HG03575 (cell line): ENCODE measurements around the gene C6orf163.
"Not testable (repeated sequence)": the region's sequence is repeated elsewhere in the genome, so short reads cannot be mapped to it uniquely, and the experiment has no call there.

Experiments
- ATAC-seq: cut with Tn5 transposase; IDR thresholded peaks from one replicate; pipeline ENCODE4 v1.9.1; 2021; ENCODE audit not compliant: unreplicated experiment, insufficient number of reproducible peaks, low FRiP score; ENCODE audit errors: extremely low read depth

Gene C6orf163

DNA sequence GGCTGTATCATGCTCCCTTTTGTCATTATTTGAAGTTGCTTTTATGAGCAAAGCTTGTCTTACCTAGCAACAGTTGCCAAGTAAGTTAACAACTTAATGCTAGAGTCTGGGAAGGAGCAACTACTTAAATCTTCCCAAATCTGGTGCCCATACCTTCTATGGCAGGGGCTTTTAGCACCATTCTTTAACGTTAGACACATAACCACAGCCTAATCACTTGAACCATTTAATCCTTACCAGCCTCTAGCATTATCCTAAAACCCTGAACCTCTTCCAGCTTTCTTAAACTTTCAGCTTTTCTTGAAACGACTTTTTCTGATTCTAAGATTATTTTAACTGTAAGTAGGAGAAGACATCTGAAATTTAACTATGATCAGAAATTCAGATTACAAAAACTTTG, at the start of gene C6orf163:
C6orf163 (plus strand) TSS at position 83 of the 400 bp plus-strand sequence; CDS start at position 370, 287 bp downstream.
- ATAC-seq: no peak

DNA sequence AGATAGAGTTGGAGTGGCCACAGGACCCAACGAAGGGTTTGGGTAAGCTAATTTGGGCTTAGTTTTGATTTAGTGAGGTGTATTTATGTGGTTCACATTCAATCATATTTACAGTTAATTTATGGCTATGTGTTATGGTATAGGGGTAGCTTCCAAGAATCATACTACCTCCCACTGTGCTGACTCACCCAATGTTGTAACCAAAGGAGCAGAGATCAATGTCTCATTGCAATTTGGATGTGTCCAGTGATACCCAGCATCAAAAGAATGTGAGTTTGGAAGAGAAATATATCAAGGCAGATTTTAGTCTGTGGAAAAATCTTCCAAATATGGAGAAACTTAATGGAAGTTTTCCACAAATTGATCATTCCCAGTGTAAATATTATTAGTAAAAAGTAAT, 47.5 kb upstream of the C6orf163 start:
- ATAC-seq: no peak

DNA sequence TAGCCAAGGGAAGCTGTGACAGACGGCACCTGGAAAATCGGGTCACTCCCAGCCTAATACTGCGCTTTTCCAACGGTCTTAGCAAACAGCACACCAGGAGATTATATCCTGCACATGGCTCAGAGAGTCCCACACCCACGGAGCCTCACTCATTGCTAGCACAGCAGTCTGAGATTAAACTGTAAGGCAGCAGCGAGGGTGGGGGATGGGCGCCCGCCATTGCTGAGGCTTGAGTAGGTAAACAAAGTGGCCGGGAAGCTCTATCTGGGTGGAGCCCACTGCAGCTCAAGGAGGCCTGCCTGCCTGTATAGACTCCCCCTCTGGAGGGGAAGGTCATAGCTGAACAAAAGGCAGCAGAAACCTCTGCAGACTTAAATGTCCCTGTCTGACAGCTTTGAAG, 43.3 kb upstream of the C6orf163 start:
- ATAC-seq: not testable (repeated sequence)

DNA sequence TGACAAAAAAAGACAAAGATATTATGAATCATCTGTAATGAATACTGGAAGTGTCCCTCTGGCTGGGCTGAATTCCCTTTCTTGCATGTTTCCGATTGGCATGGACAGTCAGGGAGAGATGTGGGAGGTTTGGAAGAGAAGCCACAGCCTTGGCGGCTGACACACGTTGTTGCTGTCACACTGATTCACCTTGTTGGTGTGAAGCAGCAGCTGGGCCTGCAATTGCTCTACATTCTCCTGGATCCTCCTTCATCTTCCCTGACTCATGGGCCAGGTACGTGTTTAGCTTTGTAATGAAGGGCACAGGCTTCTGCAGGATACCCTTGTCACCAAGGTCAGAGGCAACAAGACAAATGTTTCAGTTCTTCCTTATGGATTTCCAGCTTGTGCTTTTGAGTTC, 35.6 kb upstream of the C6orf163 start:
- no peak for ATAC-seq

DNA sequence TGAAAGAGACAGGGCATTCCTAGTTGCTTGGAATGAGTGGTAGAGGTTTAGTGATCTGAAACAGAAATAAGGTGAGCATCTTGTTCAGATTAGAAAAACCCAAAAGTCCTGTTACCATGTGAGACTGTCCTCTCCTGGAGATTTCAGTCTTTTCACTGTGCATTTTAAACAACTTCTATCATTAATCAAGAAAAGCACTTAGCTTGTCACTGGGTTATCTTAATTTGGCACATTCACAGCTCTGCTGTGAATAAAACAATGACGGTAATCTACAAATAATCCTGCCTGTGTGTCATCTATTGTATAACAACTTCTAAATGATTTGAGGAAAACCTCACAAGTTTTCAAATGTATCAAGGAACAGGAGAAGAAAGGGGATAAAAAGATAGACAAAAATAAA, 31.8 kb upstream of the C6orf163 start:
- no peak for ATAC-seq

DNA sequence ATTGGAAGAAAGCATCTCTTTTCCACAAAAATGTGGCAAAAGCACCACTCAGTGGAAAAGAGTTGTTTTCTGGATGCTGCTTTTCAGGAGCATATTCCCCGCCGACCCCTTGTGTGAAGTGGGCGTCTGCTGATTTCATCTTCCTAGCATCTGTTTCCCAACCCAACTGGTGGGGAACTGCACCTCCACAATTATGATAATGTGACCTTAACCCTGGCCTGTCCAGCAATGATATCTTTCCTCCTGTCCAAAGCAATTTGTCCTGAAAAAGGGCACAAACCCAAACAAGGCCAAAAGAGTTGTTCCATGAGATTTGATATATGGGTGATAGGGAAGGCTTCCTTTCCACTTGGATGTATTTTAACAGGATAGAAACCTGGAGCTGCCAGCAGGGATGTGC, 29.5 kb upstream of the C6orf163 start:
- no peak for ATAC-seq

DNA sequence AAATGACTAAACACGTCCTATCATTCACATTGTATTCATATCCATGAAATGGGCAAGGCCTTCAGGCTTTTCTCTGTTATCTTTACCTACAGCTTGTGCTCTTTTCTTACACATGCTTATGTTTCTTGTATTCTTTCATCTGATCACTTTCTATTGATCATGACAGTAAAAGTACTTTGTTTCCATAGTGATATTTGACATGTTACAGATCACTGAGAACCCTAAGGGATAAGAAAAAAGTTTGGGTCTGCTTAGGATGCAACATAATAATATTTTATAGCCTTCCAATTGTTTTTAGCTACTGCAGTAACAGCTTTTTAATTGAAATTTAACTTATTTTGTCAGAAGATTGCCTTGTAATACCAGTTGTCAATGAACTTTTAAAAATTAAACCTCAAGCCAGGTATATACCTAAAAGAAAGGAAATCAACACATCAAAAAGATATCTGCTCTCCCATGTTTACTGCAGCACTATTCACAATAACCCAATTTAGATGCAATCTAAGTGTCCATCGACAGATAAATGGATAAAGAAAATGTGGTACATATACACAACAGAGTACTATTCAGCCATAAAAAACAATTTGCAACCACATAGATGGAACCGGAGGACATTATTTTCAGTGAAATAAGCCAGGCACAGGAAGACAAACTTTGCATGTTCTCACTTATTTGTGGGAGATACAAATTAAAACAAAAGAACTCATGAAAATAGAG, 25.2 kb upstream of the C6orf163 start:
- ATAC-seq: no peak

DNA sequence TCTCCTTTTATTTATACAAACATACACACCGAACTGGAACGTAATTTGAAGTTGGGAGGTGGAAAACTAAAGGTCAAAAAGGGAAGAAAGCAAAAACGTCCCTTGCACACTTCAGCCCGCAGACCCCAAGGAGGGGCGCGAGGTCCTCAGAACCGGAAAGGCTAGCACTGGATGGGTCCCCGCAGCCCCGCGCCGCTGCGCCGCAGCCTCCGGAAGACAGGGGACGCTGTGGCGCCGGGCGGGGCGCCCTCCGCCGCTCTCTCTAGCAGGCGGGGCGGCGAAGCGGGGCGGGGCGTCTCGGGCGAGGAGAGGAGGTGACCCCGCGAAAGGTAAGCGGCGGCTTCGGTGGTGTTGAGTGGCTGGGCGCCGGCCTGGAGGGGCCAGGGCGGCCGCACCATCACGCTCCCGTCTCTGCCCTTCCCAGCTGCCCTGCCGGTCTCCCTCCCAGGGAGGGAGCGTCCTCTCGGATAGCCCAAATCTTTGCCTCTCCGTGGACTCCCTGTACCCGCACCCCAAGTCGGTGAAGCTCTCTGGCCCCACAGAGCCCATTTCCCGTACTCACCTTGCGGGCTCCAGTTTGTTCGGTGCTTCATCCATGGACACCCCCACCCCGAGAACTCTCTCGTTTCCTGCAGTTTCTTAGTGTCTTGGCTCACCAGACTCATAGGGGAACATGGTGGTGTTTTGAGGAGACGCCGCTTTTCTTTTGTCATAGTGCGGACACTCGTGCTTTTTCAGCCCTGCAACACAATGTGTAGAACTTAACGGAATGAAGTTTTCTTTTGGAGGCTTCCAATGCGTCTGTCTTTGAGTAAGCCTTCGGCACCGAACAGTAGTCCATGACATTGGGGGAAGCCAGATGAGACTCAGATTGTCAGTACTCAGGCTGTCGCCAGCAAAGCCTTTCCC, 22.1 kb upstream of the C6orf163 start, which contains the start of gene SMIM8:
SMIM8 (plus strand) TSS at position 285 of the 909 bp plus-strand sequence. CDS start 14,444 bp downstream, outside the sequence.
- peak; percentile 77 for ATAC-seq

DNA sequence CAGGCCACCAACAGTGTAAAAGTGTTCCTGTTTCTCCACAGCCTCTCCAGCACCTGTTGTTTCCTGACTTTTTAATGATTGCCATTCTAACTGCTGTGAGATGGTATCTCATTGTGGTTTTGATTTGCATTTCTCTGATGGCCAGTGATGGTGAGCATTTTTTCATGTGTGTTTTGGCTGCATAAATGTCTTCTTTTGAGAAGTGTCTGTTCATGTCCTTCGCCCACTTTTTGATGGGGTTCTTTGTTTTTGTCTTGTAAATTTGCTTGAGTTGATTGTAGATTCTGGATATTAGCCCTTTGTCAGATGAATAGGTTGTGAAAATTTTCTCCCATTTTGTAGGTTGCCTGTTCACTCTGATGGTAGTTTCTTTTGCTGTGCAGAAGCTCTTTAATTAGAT, 20.7 kb upstream of the C6orf163 start:
- ATAC-seq: not testable (repeated sequence)

DNA sequence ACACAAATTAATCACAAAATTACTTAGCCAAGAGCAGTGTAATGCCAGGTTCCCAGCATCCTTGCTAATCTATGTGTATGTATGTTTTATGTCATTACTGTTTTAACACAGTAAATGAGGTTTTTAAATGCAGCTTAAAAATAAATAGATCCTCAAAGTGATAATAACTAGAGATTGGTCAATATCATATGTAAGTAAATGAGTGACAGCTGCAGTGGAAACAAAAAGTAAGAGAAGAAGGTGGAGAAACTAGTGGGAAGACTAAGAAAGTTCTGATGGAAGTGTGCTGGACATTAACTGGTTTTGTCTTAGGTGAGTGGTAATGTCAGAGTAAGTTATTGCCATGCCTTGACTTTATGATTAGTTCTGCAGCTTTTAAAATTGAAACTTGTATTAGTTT, 13.7 kb upstream of the C6orf163 start:
- no peak for ATAC-seq

DNA sequence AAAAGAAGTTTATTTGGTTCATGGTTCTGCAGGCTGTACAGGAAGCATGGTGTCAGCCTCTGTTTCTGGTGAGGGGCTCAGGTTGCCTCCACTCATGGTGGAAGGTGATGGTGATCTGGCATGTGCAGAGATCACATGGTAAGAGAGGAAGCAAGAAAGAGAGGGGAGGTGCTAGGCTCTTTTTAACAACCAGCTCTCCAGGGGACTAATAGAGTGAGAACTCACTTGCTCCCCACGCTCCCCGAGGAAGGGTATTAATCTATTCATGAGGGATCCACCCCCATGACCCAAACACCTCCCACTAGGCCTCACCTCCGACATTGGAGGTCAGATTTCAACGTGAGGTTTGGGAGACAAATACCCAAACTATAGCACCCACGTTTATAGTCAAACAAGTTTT, 11.6 kb upstream of the C6orf163 start:
- no peak for ATAC-seq

DNA sequence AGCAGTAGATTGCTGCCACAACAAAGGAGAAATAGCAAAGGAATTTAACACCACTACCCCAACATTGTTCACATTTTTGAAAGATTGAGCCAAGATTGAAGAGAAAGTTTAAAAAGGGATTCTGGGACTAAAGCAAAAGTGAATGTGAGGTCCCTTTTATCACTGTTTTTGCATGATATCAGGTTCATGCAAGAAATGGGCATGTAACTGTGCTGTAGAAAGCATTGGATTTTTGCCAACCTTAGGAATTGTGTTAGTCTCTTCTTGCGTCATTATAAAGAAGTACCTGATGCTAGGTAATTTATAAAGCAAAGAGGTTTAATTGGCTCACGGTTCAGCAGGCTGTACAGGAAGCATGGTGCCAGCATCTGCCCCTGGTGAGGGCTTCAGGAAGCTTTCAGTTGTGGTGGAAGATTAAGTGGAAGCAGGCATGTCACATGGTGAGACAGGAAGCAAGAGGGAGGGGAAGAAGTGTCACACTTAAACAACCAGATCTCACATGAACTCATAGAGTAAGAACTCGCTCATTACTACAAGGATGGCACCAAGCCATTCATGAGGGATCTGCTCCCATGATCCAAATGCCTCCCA, 10.9 kb upstream of the C6orf163 start:
- no peak for ATAC-seq

DNA sequence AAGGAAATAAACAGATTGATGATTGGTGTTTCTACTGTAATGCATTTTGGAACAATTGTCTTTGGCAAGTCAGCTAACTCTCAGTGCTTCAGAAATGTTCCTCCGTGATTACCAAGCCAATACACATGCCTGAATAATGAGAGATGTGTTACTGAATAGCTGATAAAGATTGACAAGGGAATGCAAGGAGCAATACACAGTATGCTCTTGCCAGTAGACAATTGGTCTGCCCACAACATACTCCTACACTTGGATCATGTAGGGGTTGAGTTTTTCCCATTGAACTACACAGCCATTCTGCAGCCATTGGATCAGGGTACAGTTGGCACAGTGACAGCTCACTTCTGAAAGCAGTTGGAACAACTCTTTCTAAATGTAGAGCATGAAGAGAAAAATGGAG, 9.9 kb upstream of the C6orf163 start:
- ATAC-seq: no peak

DNA sequence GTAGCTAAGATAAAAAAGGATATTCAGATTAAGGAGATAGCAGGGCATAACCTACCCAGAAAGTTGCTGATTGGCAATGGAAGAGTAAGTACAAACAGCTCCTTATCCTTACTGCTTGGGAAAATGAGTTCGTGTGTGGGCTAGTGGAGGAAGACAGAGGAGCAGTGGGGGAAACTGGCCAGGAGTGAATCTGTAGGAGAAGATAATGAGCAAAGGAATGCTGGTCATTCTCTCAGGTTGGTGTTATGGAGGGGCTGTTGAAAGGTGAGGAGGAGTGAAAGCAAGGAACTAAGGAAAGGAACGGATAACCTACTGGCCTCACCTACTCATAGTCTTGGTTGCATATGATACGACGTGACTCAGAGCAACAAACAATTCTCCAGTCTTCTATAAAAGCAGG, 8.2 kb upstream of the C6orf163 start:
- no peak for ATAC-seq

DNA sequence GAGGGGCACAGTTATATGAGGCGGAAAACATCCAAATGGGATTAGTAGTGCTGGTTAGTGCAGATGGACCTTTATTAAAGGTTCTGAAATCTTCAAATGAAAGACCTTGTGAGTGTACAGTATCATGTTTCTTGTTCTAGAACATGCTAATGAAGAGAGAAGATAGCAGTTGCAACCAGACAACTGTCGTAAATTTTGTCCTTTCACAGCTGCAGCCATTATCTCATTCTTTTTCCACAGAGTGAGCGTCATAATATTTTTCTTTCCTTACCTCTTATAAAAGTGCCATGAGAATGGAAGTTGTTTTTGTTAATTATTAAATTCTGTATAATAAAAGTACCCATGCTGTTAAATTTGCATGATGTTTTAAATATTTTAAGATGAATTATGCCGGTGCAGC, 4.4 kb upstream of the C6orf163 start:
- no peak for ATAC-seq

DNA sequence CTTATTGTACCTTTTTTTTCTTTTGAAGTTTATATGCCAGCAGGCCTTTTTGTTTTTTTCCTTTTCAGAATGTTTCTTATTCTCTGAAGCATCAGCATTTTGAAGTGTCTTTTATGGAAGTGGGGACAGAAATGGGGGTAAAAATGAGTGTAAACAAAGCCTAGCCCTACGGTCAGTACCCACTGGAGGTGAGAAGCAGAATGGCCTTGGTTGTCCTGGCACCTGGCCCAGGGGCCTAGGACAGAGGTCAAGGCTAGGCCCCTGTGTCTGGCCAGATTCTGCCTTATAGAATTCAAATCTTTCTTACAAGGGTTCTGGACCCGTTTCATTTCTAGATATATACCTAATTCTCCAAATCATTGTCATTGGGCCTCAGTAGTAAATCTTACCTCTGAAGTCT, 3.5 kb upstream of the C6orf163 start:
- ATAC-seq: no peak

DNA sequence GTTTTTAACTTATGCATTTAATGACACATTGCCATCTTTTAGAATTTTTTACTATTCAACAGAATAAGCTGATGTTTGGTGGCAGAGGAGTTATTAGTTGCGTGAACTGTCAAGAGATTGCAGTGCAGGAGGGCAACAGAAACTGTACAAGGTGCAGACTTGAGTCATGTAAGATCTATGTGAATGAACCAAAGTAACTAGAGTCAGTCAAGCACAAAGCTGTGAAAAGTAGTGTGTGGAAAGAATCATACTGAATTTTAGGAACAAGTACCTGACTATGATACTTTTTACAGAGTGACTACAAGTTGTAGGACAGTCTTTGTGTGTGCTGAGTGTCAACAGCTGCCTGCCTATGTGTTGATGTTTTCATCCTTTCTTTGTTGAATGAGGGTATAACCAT, 2.7 kb upstream of the C6orf163 start:
- peak; percentile 92 for ATAC-seq

DNA sequence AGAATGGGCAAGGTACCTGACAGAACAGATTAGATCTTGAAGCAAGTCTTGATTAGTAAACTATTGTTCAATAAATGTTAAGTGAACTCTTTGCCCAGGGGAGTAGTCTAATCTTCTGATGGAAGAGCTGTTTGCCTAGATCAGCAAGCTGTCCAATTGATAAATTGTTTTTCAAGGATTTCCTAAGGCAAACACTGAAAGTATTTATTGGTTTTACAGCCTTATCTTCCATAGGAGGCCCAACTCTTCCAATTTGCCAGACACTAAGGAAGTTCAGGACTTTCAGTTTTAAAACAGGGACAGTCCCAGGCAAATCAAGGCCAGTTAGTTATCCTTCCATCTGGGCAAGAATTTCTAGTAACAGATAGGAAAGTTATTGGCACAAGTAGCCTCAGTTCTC, 1.8 kb upstream of the C6orf163 start:
- no peak for ATAC-seq

DNA sequence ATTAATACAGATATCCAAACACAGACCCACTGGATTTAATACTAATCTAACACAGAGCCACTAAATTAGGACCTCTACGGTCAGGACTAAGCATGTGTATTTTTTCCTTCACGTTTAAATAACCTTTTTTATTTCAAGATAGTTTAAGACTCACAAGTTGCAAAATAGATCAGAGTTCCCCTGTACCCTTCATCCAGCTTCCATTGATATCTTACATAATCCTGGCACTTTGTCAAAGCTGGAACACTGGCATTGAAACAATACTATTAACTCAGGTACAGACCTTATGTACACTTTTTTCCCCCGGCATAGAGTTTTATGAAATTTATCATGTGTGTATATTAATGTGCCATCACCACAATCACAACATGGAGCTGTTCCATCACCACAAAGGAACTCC, 2.1 kb downstream of the C6orf163 start:
- ATAC-seq: no peak

DNA sequence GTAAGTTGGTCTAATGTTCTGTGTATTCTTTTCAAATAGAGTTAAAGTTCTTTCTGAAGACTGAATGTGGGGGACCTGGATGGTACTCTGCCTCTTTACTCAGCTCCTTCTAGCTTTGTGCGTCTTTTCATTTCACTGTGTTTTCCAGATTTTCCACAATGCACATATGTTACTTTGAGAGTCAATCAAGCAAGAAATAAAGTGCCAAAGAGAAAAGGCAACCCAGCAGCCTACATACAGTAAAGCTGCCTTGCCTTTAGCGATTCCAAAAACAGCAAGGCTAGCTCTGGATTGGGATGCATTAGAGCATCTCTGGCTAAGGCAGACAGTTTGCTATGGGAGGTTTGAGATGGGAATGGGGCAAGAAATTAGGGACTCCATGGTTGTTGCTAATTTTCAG, 5.3 kb downstream of the C6orf163 start:
- ATAC-seq: no peak
